ENCODE measurements around the gene MYOM3. TPM values are rescaled to one million over a fixed set of nuclear protein-coding genes. Genes with fewer than 3 reads are reported as not detected.

Gene MYOM3
- total RNA-seq, 1 donor from 2014 or later, result not detected

- TF ChIP-seq CTCF (IDR thresholded peaks at IDR 0.05), result no peak
- Mint-ChIP-seq H3K36me3 (ENCODE audit: unreplicated experiment) (no peaks in the 10 kb centered on the region), H3K4me1 (ENCODE audit: unreplicated experiment) (no peaks in the 10 kb centered on the region), H3K27ac (ENCODE audit: unreplicated experiment) (no peak overlapping the region), H3K27me3 (ENCODE audit: unreplicated experiment) (peaks cover 32% of the 10 kb centered on the region), H3K9me3 (ENCODE audit: unreplicated experiment) (no peaks in the 10 kb centered on the region), H3K4me3 (ENCODE audit: unreplicated experiment) (no peak overlapping the region)
- DNase-seq (ENCODE audit: extremely low spot score, unreplicated experiment), result no peak
These were observed 27.2 kb upstream of the MYOM3 start for GRCh38 chr1:24139222-24139489.

- Mint-ChIP-seq H3K4me1 (ENCODE audit: unreplicated experiment) (no peaks in the 10 kb centered on the region), H3K9me3 (ENCODE audit: unreplicated experiment) (no peaks in the 10 kb centered on the region), H3K27me3 (ENCODE audit: unreplicated experiment) (peaks cover 30% of the 10 kb centered on the region), H3K27ac (ENCODE audit: unreplicated experiment) (no peak overlapping the region), H3K4me3 (ENCODE audit: unreplicated experiment) (no peak overlapping the region), H3K36me3 (ENCODE audit: unreplicated experiment) (no peaks in the 10 kb centered on the region)
- no peak for TF ChIP-seq CTCF (IDR thresholded peaks at IDR 0.05)
- no peak for DNase-seq (ENCODE audit: extremely low spot score, unreplicated experiment)
These were observed 26.7 kb upstream of the MYOM3 start for GRCh38 chr1:24138476-24139221.

GRCh38 chr1:24136956-24137539 lies 25.1 kb upstream of the MYOM3 start:
- H3K4me1 Mint-ChIP-seq (ENCODE audit: unreplicated experiment), result no peaks in the 10 kb centered on the region
- H3K4me3 Mint-ChIP-seq (ENCODE audit: unreplicated experiment), result no peak overlapping the region
- peaks cover 30% of the 10 kb centered on the region for H3K27me3 Mint-ChIP-seq (ENCODE audit: unreplicated experiment)
- no peak for TF ChIP-seq CTCF (IDR thresholded peaks at IDR 0.05)
- H3K9me3 Mint-ChIP-seq (ENCODE audit: unreplicated experiment), result no peaks in the 10 kb centered on the region
- DNase-seq (ENCODE audit: extremely low spot score, unreplicated experiment), result no peak
- no peak overlapping the region for H3K27ac Mint-ChIP-seq (ENCODE audit: unreplicated experiment)
- no peaks in the 10 kb centered on the region for H3K36me3 Mint-ChIP-seq (ENCODE audit: unreplicated experiment)

GRCh38 chr1:24134376-24134775 lies 22.4 kb upstream of the MYOM3 start:
- no peak overlapping the region for H3K4me3 Mint-ChIP-seq (ENCODE audit: unreplicated experiment)
- no peak for TF ChIP-seq CTCF (IDR thresholded peaks at IDR 0.05)
- H3K9me3 Mint-ChIP-seq (ENCODE audit: unreplicated experiment), result peaks cover 10% of the 10 kb centered on the region
- peaks cover 33% of the 10 kb centered on the region for H3K27me3 Mint-ChIP-seq (ENCODE audit: unreplicated experiment)
- H3K36me3 Mint-ChIP-seq (ENCODE audit: unreplicated experiment), result no peaks in the 10 kb centered on the region
- no peak overlapping the region for H3K27ac Mint-ChIP-seq (ENCODE audit: unreplicated experiment)
- H3K4me1 Mint-ChIP-seq (ENCODE audit: unreplicated experiment), result no peaks in the 10 kb centered on the region
- DNase-seq (ENCODE audit: extremely low spot score, unreplicated experiment), result no peak

GRCh38 chr1:24133819-24134218 lies 21.9 kb upstream of the MYOM3 start:
- no peak for DNase-seq (ENCODE audit: extremely low spot score, unreplicated experiment)
- Mint-ChIP-seq H3K4me1 (ENCODE audit: unreplicated experiment) (no peaks in the 10 kb centered on the region), H3K27me3 (ENCODE audit: unreplicated experiment) (peaks cover 38% of the 10 kb centered on the region), H3K4me3 (ENCODE audit: unreplicated experiment) (no peak overlapping the region), H3K27ac (ENCODE audit: unreplicated experiment) (no peak overlapping the region), H3K9me3 (ENCODE audit: unreplicated experiment) (peaks cover 10% of the 10 kb centered on the region), H3K36me3 (ENCODE audit: unreplicated experiment) (no peaks in the 10 kb centered on the region)
- no peak for TF ChIP-seq CTCF (IDR thresholded peaks at IDR 0.05)

All from osteocyte (in vitro differentiated cells).